Hematopoietic multipotent progenitor cell (in vitro differentiated cells): ENCODE measurements around the gene AP3S1. TPM values are rescaled to one million over a fixed set of nuclear protein-coding genes. Genes with fewer than 3 reads are reported as not detected.

Source experiments
- DNase-seq, 3 donors: peaks; one replicate each; pipeline ENCODE4 v3.0.0-alpha.2; 2011 to 2015; ENCODE audit warnings: low read depth in 2 of 3, low spot score in 2 of 3
- total RNA-seq: library from RNA; depleted of rRNA; stranded (reverse); fragments of >200 nt; gene quantifications from one replicate; pipeline ENCODE4 v1.2.3, GENCODE V29; 2012

The AP3S1 gene
- total RNA-seq, 1 donor: 12.1 TPM

GRCh38 chr5:115932991-115933390 is 91.3 kb downstream of the AP3S1 start:
- DNase-seq: no peak

- no peak for DNase-seq
Observed at GRCh38 chr5:115934388-115934974, 92.7 kb downstream of the AP3S1 start.

- DNase-seq: no peak
Observed at GRCh38 chr5:115936031-115936430, 94.3 kb downstream of the AP3S1 start.

GRCh38 chr5:115939059-115939458 is 97.3 kb downstream of the AP3S1 start:
- DNase-seq: no peak

- DNase-seq: no peak
Observed at GRCh38 chr5:115940080-115940810, 98.5 kb downstream of the AP3S1 start.

- DNase-seq: no peak
Observed at GRCh38 chr5:115941051-115941675, 99.4 kb downstream of the AP3S1 start.

GRCh38 chr5:115944501-115944900 is 102.8 kb downstream of the AP3S1 start:
- no peak for DNase-seq

GRCh38 chr5:115946655-115947054 is 104.9 kb downstream of the AP3S1 start:
- no peak for DNase-seq

GRCh38 chr5:115947260-115947659 is 105.5 kb downstream of the AP3S1 start:
- DNase-seq: no peak

GRCh38 chr5:115948091-115948534 is 106.4 kb downstream of the AP3S1 start:
- DNase-seq: no peak

- DNase-seq: no peak
Observed at GRCh38 chr5:115949096-115949495, 107.4 kb downstream of the AP3S1 start.

GRCh38 chr5:115952588-115952987 is 110.9 kb downstream of the AP3S1 start:
- no peak for DNase-seq

GRCh38 chr5:115954144-115954543 is 112.4 kb downstream of the AP3S1 start:
- DNase-seq: no peak

GRCh38 chr5:115956957-115957356 is 115.2 kb downstream of the AP3S1 start:
- DNase-seq: no peak

GRCh38 chr5:115961381-115962238 is 119.9 kb downstream of the AP3S1 start:
- DNase-seq: peak in 1 of 3 donors; percentile 21

GRCh38 chr5:115962239-115962564 is 120.5 kb downstream of the AP3S1 start, which contains the start of gene LVRN:
LVRN (plus strand) TSS chr5:115962475; CDS start chr5:115962618, 143 bp downstream.
- DNase-seq: no peak

GRCh38 chr5:115962565-115963402 is 121.0 kb downstream of the AP3S1 start:
- no peak for DNase-seq

GRCh38 chr5:115963566-115963965 is 121.8 kb downstream of the AP3S1 start:
- DNase-seq: no peak
